Natural killer cell (primary cell): ENCODE data around the gene IGFL4. TPM values are rescaled to one million over a fixed set of nuclear protein-coding genes. Genes with fewer than 3 reads are reported as not detected.

Source experiments
- ATAC-seq, 3 donors: fragments of 150-1000 bp in 2 of 3; fragments of 200-7000 bp in 1 of 3; cut with Tn5 transposase; 1 replicate in 1 of 3; 2 replicates in 2 of 3; pipeline ENCODE4 v1.10.0; 2021; ENCODE audit warnings: mild to moderate bottlenecking in 2 of 3, moderate library complexity in 2 of 3
- DNase-seq, 2 donors: peaks; one replicate each; pipeline versions ENCODE4 v3.0.0 to v3.0.0-alpha.2; 2013 to 2021; ENCODE audit warnings: mixed read lengths in 1 of 2
- H3K27ac ChIP-seq: one replicate; pipeline ENCODE4 v1.5.1; 2013; ENCODE audit warnings: mild to moderate bottlenecking, low read length
- H3K27me3 ChIP-seq: one replicate; pipeline ENCODE4 v1.6.1; 2013; ENCODE audit warnings: low read length; ENCODE audit not compliant: control insufficient read depth, insufficient read depth
- H3K36me3 ChIP-seq: one replicate; pipeline ENCODE4 v1.6.1; 2013; ENCODE audit warnings: low read length; ENCODE audit not compliant: control insufficient read depth, insufficient read depth
- H3K4me1 ChIP-seq: one replicate; pipeline ENCODE4 v1.6.1; 2013; ENCODE audit warnings: low read length; ENCODE audit not compliant: control insufficient read depth, insufficient read depth
- H3K4me3 ChIP-seq: one replicate; pipeline ENCODE4 v1.5.1; 2013; ENCODE audit warnings: low read length
- H3K9me3 ChIP-seq: one replicate; pipeline ENCODE4 v1.6.1; 2013; ENCODE audit warnings: low read length; ENCODE audit not compliant: control insufficient read depth, insufficient read depth
- H3K27ac Mint-ChIP-seq, 2 donors: one replicate each; pipeline ENCODE4 v1.8.0; 2022; ENCODE audit warnings: mild to moderate bottlenecking in 2 of 2, mixed read lengths in 2 of 2, moderate library complexity in 1 of 2
- H3K27me3 Mint-ChIP-seq, 2 donors: one replicate each; pipeline ENCODE4 v1.8.0; 2022; ENCODE audit warnings: low read depth in 2 of 2, mixed read lengths in 2 of 2
- H3K36me3 Mint-ChIP-seq: one replicate; pipeline ENCODE4 v1.8.0; 2022; ENCODE audit warnings: mixed read lengths
- H3K4me1 Mint-ChIP-seq, 2 donors: one replicate each; pipeline ENCODE4 v1.8.0; 2022; ENCODE audit warnings: mixed read lengths in 2 of 2
- H3K4me3 Mint-ChIP-seq: one replicate; pipeline ENCODE4 v1.8.0; 2022; ENCODE audit warnings: mild to moderate bottlenecking, moderate library complexity, mixed read lengths
- H3K9me3 Mint-ChIP-seq, 2 donors: one replicate each; pipeline ENCODE4 v1.8.0; 2022; ENCODE audit warnings: mixed read lengths in 2 of 2
- WGBS: methylation state at CpG from one replicate; pipeline ENCODE4 v1.1.7; 2013; ENCODE audit warnings: missing lambda C conversion rate; ENCODE audit not compliant: insufficient coverage; 5-methylcytosine and 5-hydroxymethylcytosine counted together
- intact Hi-C: fragments of 100-400 bp; cut with micrococcal nuclease; formaldehyde crosslinking; loops from one replicate; pipeline ENCODE4 v1.14.2; 2022
- total RNA-seq, 4 donors: library from RNA; stranded (reverse); fragments of 120-200 nt in 1 of 4; gene quantifications; one replicate each; pipeline versions ENCODE4 v1.2.3 to v1.2.4, GENCODE V29; 2013 to 2022
- TF ChIP-seq, protein P1 (sequence below): fragments of 200-600 bp; IDR thresholded peaks from one replicate; pipeline ENCODE4 v1.8.0; 2022; ENCODE audit warnings: antibody characterized with exemption

IGFL4 gene
- total RNA-seq, 3 donors from 2014 or later (not counting 1 experiment from before 2014, with no cell fraction given) = not detected

DNA sequence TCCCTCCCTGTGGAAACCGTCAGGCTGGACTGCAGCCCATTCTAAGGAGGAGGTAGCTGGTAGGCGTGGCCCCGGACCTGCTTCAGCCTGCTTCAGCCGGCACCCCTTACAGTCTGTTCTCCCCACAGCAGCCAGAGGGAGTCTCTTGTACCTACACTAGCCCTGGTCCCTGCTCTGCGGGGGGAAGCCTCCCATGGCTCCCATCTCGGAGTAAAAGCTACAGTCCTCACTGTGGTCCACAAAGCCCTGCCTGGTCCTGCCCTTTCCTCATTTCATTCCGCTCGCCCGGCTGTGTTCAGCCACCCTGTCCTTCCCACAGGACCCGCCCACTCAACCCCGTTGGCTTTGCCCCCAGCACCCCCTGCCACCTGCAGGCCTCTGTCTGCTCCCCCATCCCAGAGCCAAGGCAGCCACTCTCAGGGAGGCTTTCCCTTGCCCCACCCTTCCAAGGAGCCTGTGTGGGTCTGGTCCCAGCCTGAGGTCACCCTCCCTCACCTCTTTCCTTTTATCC lies 19.2 kb downstream of the IGFL4 start:
- ATAC-seq = no peak
- Mint-ChIP-seq H3K36me3 (no peaks in the 10 kb centered on the region), H3K4me3 (no peak overlapping the region), H3K4me1 (peaks cover under 1 to 13% of the 10 kb centered on the region in 2 donors), H3K9me3 (no peaks in the 10 kb centered on the region), H3K27me3 (peaks cover 6 to 12% of the 10 kb centered on the region in 2 donors), H3K27ac (no peak overlapping the region)
- TF ChIP-seq, protein P1, sequence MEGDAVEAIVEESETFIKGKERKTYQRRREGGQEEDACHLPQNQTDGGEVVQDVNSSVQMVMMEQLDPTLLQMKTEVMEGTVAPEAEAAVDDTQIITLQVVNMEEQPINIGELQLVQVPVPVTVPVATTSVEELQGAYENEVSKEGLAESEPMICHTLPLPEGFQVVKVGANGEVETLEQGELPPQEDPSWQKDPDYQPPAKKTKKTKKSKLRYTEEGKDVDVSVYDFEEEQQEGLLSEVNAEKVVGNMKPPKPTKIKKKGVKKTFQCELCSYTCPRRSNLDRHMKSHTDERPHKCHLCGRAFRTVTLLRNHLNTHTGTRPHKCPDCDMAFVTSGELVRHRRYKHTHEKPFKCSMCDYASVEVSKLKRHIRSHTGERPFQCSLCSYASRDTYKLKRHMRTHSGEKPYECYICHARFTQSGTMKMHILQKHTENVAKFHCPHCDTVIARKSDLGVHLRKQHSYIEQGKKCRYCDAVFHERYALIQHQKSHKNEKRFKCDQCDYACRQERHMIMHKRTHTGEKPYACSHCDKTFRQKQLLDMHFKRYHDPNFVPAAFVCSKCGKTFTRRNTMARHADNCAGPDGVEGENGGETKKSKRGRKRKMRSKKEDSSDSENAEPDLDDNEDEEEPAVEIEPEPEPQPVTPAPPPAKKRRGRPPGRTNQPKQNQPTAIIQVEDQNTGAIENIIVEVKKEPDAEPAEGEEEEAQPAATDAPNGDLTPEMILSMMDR = no peak
- WGBS = 80% methylated on average over 11 of the region's 11 CpGs
- no peak for DNase-seq
- H3K9me3 ChIP-seq = no peaks in the 10 kb centered on the region
- no peak overlapping the region for H3K27ac ChIP-seq
- no peak overlapping the region for H3K4me3 ChIP-seq
- intact Hi-C loops = no loop called here
- peaks cover 5% of the 10 kb centered on the region for H3K4me1 ChIP-seq
- H3K27me3 ChIP-seq = peaks cover 18% of the 10 kb centered on the region
- H3K36me3 ChIP-seq = no peaks in the 10 kb centered on the region

DNA sequence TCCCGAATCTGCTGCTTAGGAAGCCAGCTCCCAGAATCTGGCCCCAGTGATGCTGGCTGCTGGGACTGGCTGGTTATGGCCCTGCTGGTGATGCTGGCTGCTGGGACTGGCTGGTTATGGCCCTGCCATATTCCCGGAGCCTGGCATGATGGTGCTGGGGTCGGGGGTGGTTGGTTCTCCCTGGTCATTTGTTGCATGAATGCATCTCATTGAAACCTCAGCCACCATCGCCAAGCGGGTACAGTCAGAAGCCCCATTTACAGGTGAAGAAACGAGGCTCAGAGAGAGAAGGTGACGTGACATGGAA lies 20.0 kb downstream of the IGFL4 start:
- Mint-ChIP-seq H3K36me3 (no peaks in the 10 kb centered on the region), H3K4me3 (no peak overlapping the region), H3K4me1 (peaks cover 7 to 13% of the 10 kb centered on the region in 2 donors), H3K27me3 (peaks cover 0 to 8% of the 10 kb centered on the region in 2 donors), H3K27ac (no peak overlapping the region), H3K9me3 (no peaks in the 10 kb centered on the region)
- H3K27me3 ChIP-seq = peaks cover 18% of the 10 kb centered on the region
- peaks cover 12% of the 10 kb centered on the region for H3K4me1 ChIP-seq
- intact Hi-C loops = no loop called here
- no peak overlapping the region for H3K4me3 ChIP-seq
- WGBS = 91% methylated on average over 7 of the region's 7 CpGs
- no peaks in the 10 kb centered on the region for H3K9me3 ChIP-seq
- no peak overlapping the region for H3K27ac ChIP-seq
- TF ChIP-seq, protein P1 = no peak
- no peaks in the 10 kb centered on the region for H3K36me3 ChIP-seq
- no peak for DNase-seq
- no peak for ATAC-seq

DNA sequence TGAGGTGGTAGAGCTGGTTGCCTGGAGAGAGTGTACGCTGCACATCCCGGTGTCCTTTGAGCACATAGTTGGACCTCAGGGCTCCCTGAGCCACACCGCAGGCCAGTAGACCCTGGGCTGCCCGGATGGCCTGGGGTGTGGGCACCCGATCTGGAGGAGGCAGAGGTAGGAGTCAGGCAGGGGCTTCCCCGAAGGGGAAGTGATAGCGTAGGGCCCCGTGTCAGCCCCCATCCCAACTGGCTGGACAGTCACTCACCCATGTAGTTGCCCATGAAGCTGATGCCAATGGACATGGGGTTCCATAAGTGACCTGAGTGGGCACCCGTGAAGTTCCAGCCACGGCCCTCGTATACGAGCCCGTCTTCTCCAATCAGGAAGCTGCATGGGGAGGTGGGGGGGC lies 21.5 kb downstream of the IGFL4 start:
- ATAC-seq (no peak), DNase-seq (no peak)
- Histone ChIP-seq H3K27ac (no peak overlapping the region), H3K4me3 (no peak overlapping the region), H3K4me1 (peaks cover 24% of the 10 kb centered on the region), H3K36me3 (no peaks in the 10 kb centered on the region), H3K9me3 (no peaks in the 10 kb centered on the region), H3K27me3 (peaks cover 17% of the 10 kb centered on the region)
- intact Hi-C loops = loop anchor here (5.0 to 10.0 kb wide), 2 partner anchors 202 to 244 kb away; partner anchors contain the start of gene RSPH6A
- Mint-ChIP-seq H3K4me1 (peaks cover 12 to 24% of the 10 kb centered on the region in 2 donors), H3K9me3 (no peaks in the 10 kb centered on the region), H3K4me3 (no peak overlapping the region), H3K27me3 (peaks cover 0 to 13% of the 10 kb centered on the region in 2 donors), H3K36me3 (no peaks in the 10 kb centered on the region), H3K27ac (no peak overlapping the region)
- 91% methylated on average over 12 of the region's 13 CpGs for WGBS
- TF ChIP-seq, protein P1 = no peak

DNA sequence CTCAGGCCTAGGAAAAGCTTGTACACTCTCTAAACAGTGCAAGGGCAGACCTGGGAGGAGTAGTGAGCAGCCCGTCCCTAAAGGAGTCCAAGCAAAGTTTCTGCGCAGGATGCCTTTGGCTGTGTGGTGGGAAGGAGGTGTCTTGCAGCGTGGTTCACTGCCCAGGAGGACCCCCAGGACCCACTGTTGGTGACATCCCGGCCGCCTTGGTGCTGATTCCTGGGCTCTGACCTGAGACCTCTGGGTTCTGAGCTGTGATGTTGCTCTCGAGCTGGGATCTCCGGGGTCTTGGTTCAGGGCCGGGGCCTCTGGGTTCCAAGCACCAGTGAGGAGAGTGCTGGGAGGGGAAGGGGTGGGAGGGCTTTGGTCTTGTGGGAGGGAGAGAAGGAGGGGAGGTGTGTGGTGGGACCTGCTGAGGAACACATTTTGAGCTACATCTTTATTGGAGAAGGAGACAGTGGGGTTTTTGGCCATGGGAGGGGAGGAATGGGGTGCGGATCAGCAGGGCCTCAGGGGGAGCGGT lies 22.0 kb downstream of the IGFL4 start:
- Histone ChIP-seq H3K27me3 (peaks cover 13% of the 10 kb centered on the region), H3K36me3 (no peaks in the 10 kb centered on the region), H3K9me3 (no peaks in the 10 kb centered on the region), H3K4me1 (peaks cover 24% of the 10 kb centered on the region), H3K4me3 (no peak overlapping the region), H3K27ac (no peak overlapping the region)
- Mint-ChIP-seq H3K9me3 (no peaks in the 10 kb centered on the region), H3K36me3 (no peaks in the 10 kb centered on the region), H3K4me3 (no peak overlapping the region), H3K27ac (no peak overlapping the region), H3K27me3 (peaks cover 0 to 9% of the 10 kb centered on the region in 2 donors), H3K4me1 (peaks cover 12 to 24% of the 10 kb centered on the region in 2 donors)
- intact Hi-C loops = loop anchor here (5.0 to 10.0 kb wide), 2 partner anchors 201 to 244 kb away; partner anchors contain the start of gene RSPH6A
- TF ChIP-seq, protein P1 = no peak
- ATAC-seq (no peak), DNase-seq (no peak)
- WGBS = 96% methylated on average over 10 of the region's 10 CpGs
